Hepatocyte (in vitro differentiated cells): ENCODE data around the gene IL31.

Source experiments
- EZH2 ChIP-seq: fragments of 200-600 bp; sonication (generic); IDR thresholded peaks from 2 replicates; pipeline ENCODE4 v1.6.1; 2016; ENCODE audit warnings: antibody characterized with exemption, mild to moderate bottlenecking, borderline replicate concordance
- TF ChIP-seq, protein P1 (sequence below): fragments of 200-600 bp; sonication (generic); IDR thresholded peaks from 2 replicates; pipeline ENCODE4 v1.5.1; 2016; ENCODE audit warnings: antibody characterized with exemption, mild to moderate bottlenecking; ENCODE audit not compliant: poor library complexity

DNA sequence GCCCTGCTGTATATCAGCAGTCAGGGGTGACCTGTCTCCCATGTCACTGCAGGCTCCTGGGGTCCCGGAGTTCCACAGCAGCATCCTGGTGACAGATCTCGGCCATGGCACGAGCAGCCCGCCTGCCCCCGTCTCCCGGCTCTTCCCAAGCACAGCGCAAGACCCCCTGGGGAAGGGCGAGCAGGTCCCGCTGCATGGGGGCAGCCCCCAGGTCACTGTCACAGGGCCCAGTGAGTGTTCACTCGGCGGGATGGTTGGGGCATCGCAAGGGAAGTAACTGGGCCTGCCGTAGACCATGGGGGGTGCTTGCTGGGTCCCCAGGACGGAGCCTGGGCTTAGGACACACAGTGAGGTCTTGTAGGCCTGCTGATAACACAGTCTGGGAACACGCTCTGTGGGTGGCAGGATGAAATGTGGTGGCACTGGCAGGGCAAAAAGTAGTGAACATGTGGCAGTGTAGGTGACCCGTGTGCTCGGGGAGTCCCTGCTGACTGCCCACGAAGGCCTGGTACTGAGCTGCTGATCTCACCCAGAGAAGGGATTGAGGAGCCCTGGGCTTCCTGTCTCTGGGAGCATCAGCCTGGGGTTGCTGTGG lies 38.5 kb downstream of the IL31 start:
- TF ChIP-seq, protein P1, sequence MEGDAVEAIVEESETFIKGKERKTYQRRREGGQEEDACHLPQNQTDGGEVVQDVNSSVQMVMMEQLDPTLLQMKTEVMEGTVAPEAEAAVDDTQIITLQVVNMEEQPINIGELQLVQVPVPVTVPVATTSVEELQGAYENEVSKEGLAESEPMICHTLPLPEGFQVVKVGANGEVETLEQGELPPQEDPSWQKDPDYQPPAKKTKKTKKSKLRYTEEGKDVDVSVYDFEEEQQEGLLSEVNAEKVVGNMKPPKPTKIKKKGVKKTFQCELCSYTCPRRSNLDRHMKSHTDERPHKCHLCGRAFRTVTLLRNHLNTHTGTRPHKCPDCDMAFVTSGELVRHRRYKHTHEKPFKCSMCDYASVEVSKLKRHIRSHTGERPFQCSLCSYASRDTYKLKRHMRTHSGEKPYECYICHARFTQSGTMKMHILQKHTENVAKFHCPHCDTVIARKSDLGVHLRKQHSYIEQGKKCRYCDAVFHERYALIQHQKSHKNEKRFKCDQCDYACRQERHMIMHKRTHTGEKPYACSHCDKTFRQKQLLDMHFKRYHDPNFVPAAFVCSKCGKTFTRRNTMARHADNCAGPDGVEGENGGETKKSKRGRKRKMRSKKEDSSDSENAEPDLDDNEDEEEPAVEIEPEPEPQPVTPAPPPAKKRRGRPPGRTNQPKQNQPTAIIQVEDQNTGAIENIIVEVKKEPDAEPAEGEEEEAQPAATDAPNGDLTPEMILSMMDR, result no peak
- TF ChIP-seq EZH2, result no peak
